Glutamatergic neuron (in vitro differentiated cells): ENCODE measurements around the gene C1QL4. TPM values are rescaled to one million over a fixed set of nuclear protein-coding genes. Genes with fewer than 3 reads are reported as not detected.

Experiments used
- DNase-seq: peaks from one replicate; pipeline ENCODE4 v3.0.0; 2022
- H3K27ac Mint-ChIP-seq: one replicate; pipeline ENCODE4 v1.8.0; 2020; ENCODE audit warnings: mild to moderate bottlenecking, mixed read lengths, inconsistent platforms; ENCODE audit not compliant: unreplicated experiment
- H3K27me3 Mint-ChIP-seq: one replicate; pipeline ENCODE4 v1.8.0; 2020; ENCODE audit warnings: mild to moderate bottlenecking, moderate library complexity, mixed read lengths, inconsistent platforms; ENCODE audit not compliant: unreplicated experiment
- H3K36me3 Mint-ChIP-seq: one replicate; pipeline ENCODE4 v1.8.0; 2020; ENCODE audit warnings: mild to moderate bottlenecking, mixed read lengths, inconsistent platforms; ENCODE audit not compliant: unreplicated experiment
- H3K4me1 Mint-ChIP-seq: one replicate; pipeline ENCODE4 v1.8.0; 2020; ENCODE audit warnings: mild to moderate bottlenecking, low read depth, mixed read lengths, inconsistent platforms; ENCODE audit not compliant: unreplicated experiment
- H3K4me3 Mint-ChIP-seq: one replicate; pipeline ENCODE4 v1.8.0; 2020; ENCODE audit warnings: mild to moderate bottlenecking, mixed read lengths, inconsistent platforms; ENCODE audit not compliant: unreplicated experiment
- H3K9me3 Mint-ChIP-seq: one replicate; pipeline ENCODE4 v1.8.0; 2020; ENCODE audit warnings: mild to moderate bottlenecking, moderate library complexity, mixed read lengths, inconsistent platforms; ENCODE audit not compliant: unreplicated experiment
- CTCF ChIP-seq: fragments of 200-600 bp; sonication (generic); IDR thresholded peaks from one replicate; pipeline ENCODE4 v1.5.0; 2021; ENCODE audit not compliant: partially characterized antibody, unreplicated experiment
- total RNA-seq: library from RNA; stranded (reverse); fragmentation: NEBNext Ultra II Directional; extraction: Animal tissue kit (Norgen Biotek cat#: 25700); gene quantifications from one replicate; pipeline ENCODE4 v1.2.1, GENCODE V29; 2021; ENCODE audit not compliant: unreplicated experiment

C1QL4 gene
- total RNA-seq, 1 donor from 2014 or later, result 4.8 TPM

GRCh38 chr12:49345051-49345824, 8.2 kb upstream of the C1QL4 start:
- Mint-ChIP-seq H3K4me3 (peak overlapping the region; percentile 82), H3K9me3 (peaks cover 8% of the 10 kb centered on the region), H3K27ac (peak overlapping the region; percentile 66), H3K36me3 (no peaks in the 10 kb centered on the region), H3K4me1 (peaks cover 24% of the 10 kb centered on the region), H3K27me3 (peaks cover 19% of the 10 kb centered on the region)
- TF ChIP-seq CTCF, result no peak
- DNase-seq, result peak; percentile 88

GRCh38 chr12:49344486-49345050, 7.6 kb upstream of the C1QL4 start:
- DNase-seq, result no peak
- Mint-ChIP-seq H3K27ac (peak overlapping the region; percentile 82), H3K4me3 (peak overlapping the region; percentile 68), H3K36me3 (no peaks in the 10 kb centered on the region), H3K4me1 (peaks cover 27% of the 10 kb centered on the region), H3K27me3 (peaks cover 22% of the 10 kb centered on the region), H3K9me3 (peaks cover 9% of the 10 kb centered on the region)
- TF ChIP-seq CTCF, result no peak

- Mint-ChIP-seq H3K4me1 (peaks cover 33% of the 10 kb centered on the region), H3K27me3 (peaks cover 21% of the 10 kb centered on the region), H3K4me3 (peak overlapping the region; percentile 86), H3K27ac (peak overlapping the region; percentile 76), H3K36me3 (no peaks in the 10 kb centered on the region), H3K9me3 (peaks cover 6% of the 10 kb centered on the region)
- no peak for TF ChIP-seq CTCF
- peak; percentile 59 for DNase-seq
Measured at GRCh38 chr12:49342914-49343731, 6.1 kb upstream of the C1QL4 start.

GRCh38 chr12:49342066-49342913, 5.3 kb upstream of the C1QL4 start:
- DNase-seq, result peak; percentile 99
- peak overlapping the region; percentile 48 for H3K27ac Mint-ChIP-seq
- no peaks in the 10 kb centered on the region for H3K36me3 Mint-ChIP-seq
- peak overlapping the region; percentile 86 for H3K4me3 Mint-ChIP-seq
- TF ChIP-seq CTCF, result peak; percentile 99
- H3K27me3 Mint-ChIP-seq, result peaks cover 28% of the 10 kb centered on the region
- peaks cover 11% of the 10 kb centered on the region for H3K9me3 Mint-ChIP-seq
- H3K4me1 Mint-ChIP-seq, result peaks cover 37% of the 10 kb centered on the region
